SHP77 (cell line): ENCODE measurements around the gene IKBIP.
"Not testable (repeated sequence)": the region's sequence is repeated elsewhere in the genome, so short reads cannot be mapped to it uniquely, and the experiment has no call there.

ENCODE experiments used
- DNase-seq, 2 experiments: peaks; one replicate each; lab custom pipeline; 2025; lab: John Stamatoyannopoulos, UW

IKBIP gene

GRCh38 chr12:98644712-98645571 lies at the start of gene IKBIP, which contains the start of gene APAF1:
TSS of gene IKBIP (minus strand) at chr12:98644788. CDS start at chr12:98644701, 87 bp downstream.
TSS of gene APAF1 (plus strand) at chr12:98645290. CDS start at chr12:98648360, 3,070 bp downstream.
- DNase-seq = peak; percentile 87 to 91

GRCh38 chr12:98691351-98691750 lies 46.8 kb upstream of the IKBIP start:
- DNase-seq = no peak

- DNase-seq = no peak
These were observed 42.0 kb upstream of the IKBIP start for GRCh38 chr12:98686603-98687002.

GRCh38 chr12:98684199-98684598 lies 39.6 kb upstream of the IKBIP start:
- DNase-seq = no peak

GRCh38 chr12:98679611-98680005 lies 35.0 kb upstream of the IKBIP start:
- DNase-seq = no peak

GRCh38 chr12:98678946-98679610 lies 34.5 kb upstream of the IKBIP start:
- no peak for DNase-seq

GRCh38 chr12:98678236-98678945 lies 33.8 kb upstream of the IKBIP start:
- no peak for DNase-seq

- no peak for DNase-seq
These were observed 30.3 kb upstream of the IKBIP start for GRCh38 chr12:98674841-98675240.

GRCh38 chr12:98671459-98671858 lies 26.9 kb upstream of the IKBIP start:
- no peak for DNase-seq

- DNase-seq = no peak
These were observed 25.2 kb upstream of the IKBIP start for GRCh38 chr12:98669751-98670150.

- no peak for DNase-seq
These were observed 15.9 kb upstream of the IKBIP start for GRCh38 chr12:98660521-98660920.

- DNase-seq = no peak
These were observed 11.9 kb upstream of the IKBIP start for GRCh38 chr12:98656289-98657101.

- DNase-seq = peak; percentile 20 to 41
These were observed 9.4 kb upstream of the IKBIP start for GRCh38 chr12:98653866-98654493.

GRCh38 chr12:98651328-98651727 lies 6.7 kb upstream of the IKBIP start:
- no peak for DNase-seq

- no peak for DNase-seq
These were observed 1.9 kb upstream of the IKBIP start for GRCh38 chr12:98646294-98647090.

- peak in 1 of 2 experiments; percentile 11 for DNase-seq
These were observed 1.0 kb upstream of the IKBIP start for GRCh38 chr12:98645572-98646067.

GRCh38 chr12:98644433-98644711 lies 216 bp downstream of the IKBIP start:
- peak; percentile 54 for DNase-seq

GRCh38 chr12:98642801-98643200 lies 1.8 kb downstream of the IKBIP start:
- not testable (repeated sequence) for DNase-seq

- no peak for DNase-seq
These were observed 5.1 kb downstream of the IKBIP start for GRCh38 chr12:98639491-98639890.

- no peak for DNase-seq
These were observed 6.6 kb downstream of the IKBIP start for GRCh38 chr12:98638009-98638408.
